Measurements from ENCODE around the gene CORO2B. TPM values are rescaled to one million over a fixed set of nuclear protein-coding genes. Genes with fewer than 3 reads are reported as not detected.

Gene CORO2B
- total RNA-seq, 5 donors from 2014 or later (not counting 1 experiment from before 2014, with no cell fraction given), result 0.06 to 0.39 (median 0.09) TPM; not detected in 2

DNA sequence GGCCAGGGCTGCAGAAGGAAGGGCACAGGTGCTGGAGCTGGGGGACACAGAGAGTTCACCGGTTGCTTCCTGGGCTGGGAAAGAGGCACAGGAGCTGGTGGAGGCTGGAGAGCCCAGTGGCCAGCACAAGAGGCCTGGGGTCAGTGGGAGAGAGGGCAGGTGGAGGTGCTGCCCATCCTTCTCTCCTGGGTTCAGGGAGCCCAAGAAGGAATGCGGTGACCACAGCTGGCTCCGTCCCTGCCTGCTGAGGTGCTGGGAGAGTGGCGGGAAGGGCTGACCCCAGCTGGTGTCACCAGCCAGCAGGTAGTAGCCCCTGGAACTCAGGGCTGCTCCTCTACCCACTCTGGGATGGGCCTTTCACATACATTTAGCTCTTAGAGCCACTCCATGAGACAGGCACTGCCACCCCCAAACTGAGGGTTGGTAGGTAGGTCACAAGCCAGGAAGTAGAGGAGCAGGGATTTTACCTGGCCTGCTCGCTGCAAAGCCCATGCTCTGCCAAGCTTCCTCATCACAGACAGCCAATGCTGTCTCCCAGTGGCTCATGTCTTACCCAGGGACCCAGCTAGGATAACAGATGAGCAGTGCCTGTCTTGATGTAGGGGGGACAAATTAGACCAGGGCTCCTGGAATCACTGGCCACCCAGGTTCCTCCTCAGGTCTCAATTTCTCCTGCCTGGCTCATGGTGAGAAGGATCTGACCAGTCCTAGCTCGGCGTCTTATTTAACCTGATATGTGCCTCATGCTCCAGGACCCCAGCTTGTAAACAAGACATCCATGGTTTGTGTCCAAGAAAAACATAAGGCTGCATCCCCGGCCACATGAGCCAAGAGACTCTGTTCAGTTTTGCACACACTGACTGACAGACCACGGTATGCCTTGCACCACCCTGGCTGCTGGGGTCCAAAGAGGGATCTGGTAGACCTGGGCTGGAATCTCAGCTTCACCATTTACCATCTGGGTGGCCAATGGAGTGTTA, 119.2 kb downstream of the CORO2B start:
- H3K27ac Mint-ChIP-seq, result no peak overlapping the region
- WGBS (ENCODE audit: insufficient coverage), result 79% methylated on average over 8 of the region's 9 CpGs
- no peaks in the 10 kb centered on the region for H3K36me3 ChIP-seq (ENCODE audit: control insufficient read depth in 2 of 2, extremely low read depth in 1 of 2, insufficient read depth in 1 of 2, low read length in 1 of 2)
- no peak for ATAC-seq (replicated peaks in 1 of 4)
- ChIA-PET CTCF (interaction anchor here in 1 of 2 donors (0.6 kb wide), 1 partner anchor 12 kb away, joined by 3 read pairs; no protein-coding TSS in a partner anchor), POLR2A (no interaction called here)
- H3K4me3 ChIP-seq (ENCODE audit: control insufficient read depth in 1 of 2, extremely low read depth in 1 of 2, low read length in 1 of 2), result no peak overlapping the region
- no peak for DNase-seq
- H3K9me3 ChIP-seq, result no peaks in the 10 kb centered on the region
- peaks cover 0 to 5% of the 10 kb centered on the region in 2 experiments for H3K4me1 ChIP-seq (ENCODE audit: control insufficient read depth in 1 of 2, extremely low read depth in 1 of 2, insufficient read depth in 2 of 2, low read length in 2 of 2)
- peaks cover 4% of the 10 kb centered on the region in 2 donors for H3K27me3 Mint-ChIP-seq
- H3K36me3 Mint-ChIP-seq, result no peaks in the 10 kb centered on the region
- H3K27me3 ChIP-seq (replicated peaks in 1 of 2; ENCODE audit: control insufficient read depth in 2 of 2, extremely low read depth in 1 of 2, insufficient read depth in 2 of 2, low read length in 1 of 2), result peaks cover 0 to 9% of the 10 kb centered on the region in 2 experiments
- H3K9me3 Mint-ChIP-seq, result no peaks in the 10 kb centered on the region
- no peak overlapping the region for H3K4me3 Mint-ChIP-seq
- peaks cover 6 to 8% (median 6%) of the 10 kb centered on the region in 3 donors for H3K4me1 Mint-ChIP-seq
- H3K27ac ChIP-seq (ENCODE audit: low read length), result no peak overlapping the region

DNA sequence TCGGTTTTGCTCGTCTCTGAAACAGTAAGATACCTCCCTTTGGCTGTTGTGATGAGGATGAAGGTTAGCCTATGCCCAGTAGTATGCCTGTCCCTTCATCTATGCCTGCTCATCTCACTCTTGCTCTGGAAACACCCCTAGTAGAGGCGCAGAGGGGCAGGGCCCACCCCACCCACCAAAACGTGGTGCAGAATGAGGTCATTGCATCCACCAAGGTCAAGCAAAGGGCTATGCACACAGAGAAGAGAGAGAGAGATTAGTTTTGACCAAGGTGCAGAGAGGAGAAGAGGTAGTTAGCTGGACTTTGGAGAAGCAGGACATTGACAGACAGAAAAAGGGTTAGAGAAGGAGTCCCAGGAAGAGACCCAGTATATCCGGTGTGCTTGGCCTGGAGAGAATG, 119.9 kb downstream of the CORO2B start:
- H3K36me3 Mint-ChIP-seq, result no peaks in the 10 kb centered on the region
- H3K4me1 Mint-ChIP-seq, result peaks cover 0 to 1% (median 0%) of the 10 kb centered on the region in 3 donors
- H3K27me3 ChIP-seq (replicated peaks in 1 of 2; ENCODE audit: control insufficient read depth in 2 of 2, extremely low read depth in 1 of 2, insufficient read depth in 2 of 2, low read length in 1 of 2), result peaks cover 0 to 9% of the 10 kb centered on the region in 2 experiments
- no peak overlapping the region for H3K4me3 ChIP-seq (ENCODE audit: control insufficient read depth in 1 of 2, extremely low read depth in 1 of 2, low read length in 1 of 2)
- ChIA-PET CTCF (no interaction called here), POLR2A (no interaction called here)
- peaks cover 4 to 7% of the 10 kb centered on the region in 2 donors for H3K27me3 Mint-ChIP-seq
- no peaks in the 10 kb centered on the region for H3K4me1 ChIP-seq (ENCODE audit: control insufficient read depth in 1 of 2, extremely low read depth in 1 of 2, insufficient read depth in 2 of 2, low read length in 2 of 2)
- no peak overlapping the region for H3K4me3 Mint-ChIP-seq
- 88% methylated on average over 1 of the region's 5 CpGs for WGBS (ENCODE audit: insufficient coverage)
- no peaks in the 10 kb centered on the region for H3K36me3 ChIP-seq (ENCODE audit: control insufficient read depth in 2 of 2, extremely low read depth in 1 of 2, insufficient read depth in 1 of 2, low read length in 1 of 2)
- no peak overlapping the region for H3K27ac ChIP-seq (ENCODE audit: low read length)
- no peaks in the 10 kb centered on the region for H3K9me3 Mint-ChIP-seq
- H3K27ac Mint-ChIP-seq, result no peak overlapping the region
- no peaks in the 10 kb centered on the region for H3K9me3 ChIP-seq
- DNase-seq (no peak), ATAC-seq (replicated peaks in 1 of 4) (no peak)

DNA sequence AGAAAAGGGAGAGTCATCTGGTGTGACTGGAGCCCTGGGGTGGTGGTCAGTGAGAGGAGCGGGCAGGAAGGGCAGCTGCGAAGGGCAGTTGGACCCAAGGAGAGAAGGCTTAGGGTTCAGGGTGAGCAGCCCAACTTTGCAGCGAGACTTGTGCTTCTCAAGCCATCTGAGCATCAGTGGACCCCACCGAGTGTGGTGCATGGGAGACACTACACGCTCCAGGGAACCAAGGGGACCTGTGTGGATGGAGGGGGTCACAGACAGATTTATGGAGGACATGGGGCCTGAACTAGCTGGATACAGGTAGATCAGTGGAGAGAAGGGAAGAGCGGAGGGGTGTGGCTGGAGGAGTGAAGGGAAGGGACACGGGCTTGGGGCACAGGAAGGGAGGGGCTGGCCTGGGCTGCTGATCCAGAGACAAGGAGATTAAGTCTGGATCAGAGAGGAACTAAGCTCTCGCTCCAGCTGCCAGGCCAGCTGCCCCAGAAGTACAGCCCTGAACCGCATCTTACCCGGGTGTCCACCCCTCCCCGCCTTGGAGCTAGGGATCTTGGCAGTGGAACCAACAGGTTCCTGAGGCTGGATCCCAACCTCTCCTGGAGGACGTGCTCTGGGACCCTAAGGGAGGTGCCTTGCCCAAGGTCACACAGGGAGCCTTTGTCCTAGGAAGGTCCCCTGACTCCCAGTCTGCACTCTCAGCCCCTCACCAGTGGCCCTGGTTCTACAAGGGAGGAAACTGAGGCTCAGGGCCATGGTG, 120.5 kb downstream of the CORO2B start:
- ChIA-PET POLR2A (no interaction called here), CTCF (no interaction called here)
- H3K27me3 ChIP-seq (replicated peaks in 1 of 2; ENCODE audit: control insufficient read depth in 2 of 2, extremely low read depth in 1 of 2, insufficient read depth in 2 of 2, low read length in 1 of 2), result peaks cover 0 to 9% of the 10 kb centered on the region in 2 experiments
- 89% methylated on average over 11 of the region's 12 CpGs for WGBS (ENCODE audit: insufficient coverage)
- no peak for ATAC-seq (replicated peaks in 1 of 4)
- no peak for DNase-seq
- Mint-ChIP-seq H3K4me3 (no peak overlapping the region), H3K36me3 (no peaks in the 10 kb centered on the region), H3K27me3 (peaks cover 4 to 7% of the 10 kb centered on the region in 2 donors), H3K9me3 (no peaks in the 10 kb centered on the region), H3K27ac (no peak overlapping the region), H3K4me1 (no peaks in the 10 kb centered on the region)
- no peaks in the 10 kb centered on the region for H3K36me3 ChIP-seq (ENCODE audit: control insufficient read depth in 2 of 2, extremely low read depth in 1 of 2, insufficient read depth in 1 of 2, low read length in 1 of 2)
- no peaks in the 10 kb centered on the region for H3K9me3 ChIP-seq
- H3K4me3 ChIP-seq (ENCODE audit: control insufficient read depth in 1 of 2, extremely low read depth in 1 of 2, low read length in 1 of 2), result no peak overlapping the region
- no peaks in the 10 kb centered on the region for H3K4me1 ChIP-seq (ENCODE audit: control insufficient read depth in 1 of 2, extremely low read depth in 1 of 2, insufficient read depth in 2 of 2, low read length in 2 of 2)
- H3K27ac ChIP-seq (ENCODE audit: low read length), result no peak overlapping the region

DNA sequence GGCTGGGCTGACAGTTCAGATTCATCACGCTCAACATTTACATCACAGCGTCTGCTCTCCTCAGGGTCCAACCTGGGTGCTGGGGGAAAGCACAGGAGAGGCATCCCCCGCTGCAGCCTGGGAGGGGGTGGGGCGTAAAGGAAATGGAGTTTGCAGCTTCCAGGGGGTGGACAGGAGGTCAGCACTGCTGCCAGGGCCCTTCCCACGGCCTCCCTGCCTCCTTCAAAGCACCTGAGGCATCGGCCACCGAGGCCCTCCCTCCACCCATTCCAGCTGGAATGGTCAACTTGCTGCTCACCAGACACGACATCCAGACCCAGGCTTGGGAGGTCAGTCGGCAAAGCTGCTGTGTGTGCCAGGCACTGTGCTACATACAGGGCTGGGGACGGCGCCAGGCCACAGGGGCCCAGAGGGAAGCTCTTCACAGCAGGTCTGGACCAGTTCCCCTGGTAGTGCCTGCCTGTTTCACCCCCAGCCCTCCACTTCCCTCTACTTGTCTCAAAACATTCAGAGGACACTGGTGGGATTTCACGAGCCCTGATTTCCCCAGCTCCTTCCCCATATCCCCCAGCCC, 121.2 kb downstream of the CORO2B start:
- no peaks in the 10 kb centered on the region for H3K9me3 Mint-ChIP-seq
- peaks cover 7 to 8% of the 10 kb centered on the region in 2 donors for H3K27me3 Mint-ChIP-seq
- H3K27me3 ChIP-seq (replicated peaks in 1 of 2; ENCODE audit: control insufficient read depth in 2 of 2, extremely low read depth in 1 of 2, insufficient read depth in 2 of 2, low read length in 1 of 2), result peaks cover 0 to 9% of the 10 kb centered on the region in 2 experiments
- H3K9me3 ChIP-seq, result no peaks in the 10 kb centered on the region
- no peak overlapping the region for H3K27ac ChIP-seq (ENCODE audit: low read length)
- no peaks in the 10 kb centered on the region for H3K4me1 Mint-ChIP-seq
- H3K27ac Mint-ChIP-seq, result no peak overlapping the region
- H3K4me3 Mint-ChIP-seq, result no peak overlapping the region
- ChIA-PET POLR2A (no interaction called here), CTCF (no interaction called here)
- whole genome bisulfite sequencing (ENCODE audit: insufficient coverage), result 62% methylated on average over 10 of the region's 12 CpGs
- H3K4me1 ChIP-seq (ENCODE audit: control insufficient read depth in 1 of 2, extremely low read depth in 1 of 2, insufficient read depth in 2 of 2, low read length in 2 of 2), result no peaks in the 10 kb centered on the region
- ATAC-seq (replicated peaks in 1 of 4), result no peak
- H3K36me3 ChIP-seq (ENCODE audit: control insufficient read depth in 2 of 2, extremely low read depth in 1 of 2, insufficient read depth in 1 of 2, low read length in 1 of 2), result no peaks in the 10 kb centered on the region
- no peaks in the 10 kb centered on the region for H3K36me3 Mint-ChIP-seq
- no peak for DNase-seq
- H3K4me3 ChIP-seq (ENCODE audit: control insufficient read depth in 1 of 2, extremely low read depth in 1 of 2, low read length in 1 of 2), result no peak overlapping the region

DNA sequence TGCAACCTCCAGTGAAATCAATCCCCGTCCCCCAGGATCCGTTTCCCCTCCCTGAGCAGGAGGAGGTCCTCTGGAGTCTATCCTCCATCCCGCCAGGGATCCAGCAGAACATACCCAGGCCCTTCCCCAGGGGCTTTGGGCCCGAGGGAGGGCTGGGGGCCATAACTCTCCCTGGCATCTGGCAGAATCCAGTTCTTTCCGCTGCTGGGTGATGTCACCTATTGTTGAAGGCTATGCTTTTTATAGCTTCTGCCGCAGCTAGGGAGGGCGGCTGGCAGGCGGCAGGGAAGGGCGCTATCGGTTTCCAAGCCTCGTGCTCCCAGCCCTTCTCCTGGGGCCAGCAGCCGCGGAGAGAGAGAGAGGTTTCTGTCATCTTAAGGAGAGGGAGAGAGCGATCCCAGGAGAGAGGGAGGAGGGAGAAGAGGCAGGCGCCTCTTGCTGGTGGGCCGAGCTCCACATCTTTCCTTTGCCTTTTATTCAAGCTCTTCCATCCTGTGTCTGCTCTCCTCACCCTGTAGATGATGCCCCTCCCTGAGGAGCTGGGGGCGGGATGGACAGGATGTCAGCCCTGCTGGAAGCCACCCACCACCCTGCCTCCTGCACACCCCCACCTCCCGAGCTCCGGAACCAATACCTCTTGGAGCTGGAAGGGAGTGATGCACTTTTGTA, 121.8 kb downstream of the CORO2B start:
- POLR2A ChIA-PET, result no interaction called here
- no peak overlapping the region for H3K4me3 Mint-ChIP-seq
- H3K9me3 ChIP-seq, result no peaks in the 10 kb centered on the region
- H3K36me3 ChIP-seq (ENCODE audit: control insufficient read depth in 2 of 2, extremely low read depth in 1 of 2, insufficient read depth in 1 of 2, low read length in 1 of 2), result no peaks in the 10 kb centered on the region
- 34% methylated on average over 9 of the region's 19 CpGs for WGBS (ENCODE audit: insufficient coverage)
- ATAC-seq (replicated peaks in 1 of 4), result no peak
- no peaks in the 10 kb centered on the region for H3K4me1 Mint-ChIP-seq
- no peak overlapping the region for H3K27ac ChIP-seq (ENCODE audit: low read length)
- H3K27me3 ChIP-seq (replicated peaks in 1 of 2; ENCODE audit: control insufficient read depth in 2 of 2, extremely low read depth in 1 of 2, insufficient read depth in 2 of 2, low read length in 1 of 2), result peaks cover 0 to 9% of the 10 kb centered on the region in 2 experiments
- CTCF ChIA-PET, result interaction anchor here in 1 of 2 donors (0.6 kb wide), 1 partner anchor 175 kb away, joined by 3 read pairs; no protein-coding TSS in a partner anchor
- no peaks in the 10 kb centered on the region for H3K36me3 Mint-ChIP-seq
- no peak for DNase-seq
- no peak overlapping the region for H3K27ac Mint-ChIP-seq
- peaks cover 6 to 7% of the 10 kb centered on the region in 2 donors for H3K27me3 Mint-ChIP-seq
- no peak overlapping the region for H3K4me3 ChIP-seq (ENCODE audit: control insufficient read depth in 1 of 2, extremely low read depth in 1 of 2, low read length in 1 of 2)
- no peaks in the 10 kb centered on the region for H3K9me3 Mint-ChIP-seq
- H3K4me1 ChIP-seq (ENCODE audit: control insufficient read depth in 1 of 2, extremely low read depth in 1 of 2, insufficient read depth in 2 of 2, low read length in 2 of 2), result no peaks in the 10 kb centered on the region

DNA sequence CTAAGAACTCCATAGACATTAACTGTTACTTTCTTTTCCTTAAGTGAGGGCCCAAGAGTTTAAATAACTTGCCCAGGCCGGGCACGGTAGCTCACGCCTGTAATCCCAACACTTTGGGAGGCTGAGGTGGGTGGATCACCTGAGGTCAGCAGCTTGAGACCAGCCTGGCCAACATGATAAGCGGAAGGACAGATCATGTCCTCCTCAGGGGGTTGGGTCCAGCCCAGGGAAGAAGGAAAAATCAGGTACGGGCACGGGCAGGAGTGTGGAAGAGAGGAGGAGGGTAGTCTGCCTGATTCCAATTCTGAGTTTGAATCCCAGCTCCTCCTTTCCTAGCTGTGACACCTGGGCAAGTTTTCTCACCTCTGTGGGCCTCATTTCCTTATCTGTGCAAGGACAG, 123.1 kb downstream of the CORO2B start:
- no peaks in the 10 kb centered on the region for H3K4me1 Mint-ChIP-seq
- no peak overlapping the region for H3K4me3 Mint-ChIP-seq
- H3K4me3 ChIP-seq (ENCODE audit: control insufficient read depth in 1 of 2, extremely low read depth in 1 of 2, low read length in 1 of 2), result no peak overlapping the region
- ATAC-seq (replicated peaks in 1 of 4) (no peak), DNase-seq (no peak)
- no peaks in the 10 kb centered on the region for H3K9me3 ChIP-seq
- ChIA-PET POLR2A (no interaction called here), CTCF (no interaction called here)
- H3K27ac Mint-ChIP-seq, result no peak overlapping the region
- peaks cover 0 to 14% of the 10 kb centered on the region in 2 experiments for H3K27me3 ChIP-seq (replicated peaks in 1 of 2; ENCODE audit: control insufficient read depth in 2 of 2, extremely low read depth in 1 of 2, insufficient read depth in 2 of 2, low read length in 1 of 2)
- H3K27ac ChIP-seq (ENCODE audit: low read length), result no peak overlapping the region
- no peaks in the 10 kb centered on the region for H3K4me1 ChIP-seq (ENCODE audit: control insufficient read depth in 1 of 2, extremely low read depth in 1 of 2, insufficient read depth in 2 of 2, low read length in 2 of 2)
- no peaks in the 10 kb centered on the region for H3K9me3 Mint-ChIP-seq
- 97% methylated on average over 6 of the region's 6 CpGs for WGBS (ENCODE audit: insufficient coverage)
- peaks cover 8 to 12% of the 10 kb centered on the region in 2 donors for H3K27me3 Mint-ChIP-seq
- H3K36me3 Mint-ChIP-seq, result no peaks in the 10 kb centered on the region
- no peaks in the 10 kb centered on the region for H3K36me3 ChIP-seq (ENCODE audit: control insufficient read depth in 2 of 2, extremely low read depth in 1 of 2, insufficient read depth in 1 of 2, low read length in 1 of 2)
